Measurements from ENCODE around the gene DGKQ. TPM values are rescaled to one million over a fixed set of nuclear protein-coding genes. Genes with fewer than 3 reads are reported as not detected.

Gene DGKQ
- total RNA-seq, 1 experiment from 2014 or later: 14.2 TPM

GRCh38 chr4:985123-985830 is 11.9 kb upstream of the DGKQ start:
- no TSS peak for BruUV-seq (replicated peaks)
- ATAC-seq: peak; percentile 65
- Histone ChIP-seq H3K4me3 (ENCODE audit: low read length) (peak overlapping the region; percentile 67), H3K27ac (ENCODE audit: low read length) (no peak overlapping the region), H3K9ac (ENCODE audit: low read length) (peak overlapping the region; percentile 29), H3K9me2 (replicated peaks; ENCODE audit: low read length) (no peaks in the 10 kb centered on the region), H3K36me3 (ENCODE audit: low read depth, low read length) (no peaks in the 10 kb centered on the region), H3K4me1 (ENCODE audit: insufficient read depth, low read length) (peaks cover 22% of the 10 kb centered on the region; the same call in 1 of the 2 replicates), H3K79me2 (ENCODE audit: low read length) (peaks cover 5% of the 10 kb centered on the region; the same call in 1 of the 2 replicates), H3K27me3 (ENCODE audit: low read length) (no peaks in the 10 kb centered on the region), H2AFZ (ENCODE audit: low read length) (peak overlapping the region; percentile 93), H4K20me1 (ENCODE audit: low read length) (no peaks in the 10 kb centered on the region), H3F3A (ENCODE audit: low read length, unreplicated experiment) (no peaks in the 10 kb centered on the region), H3K9me3 (ENCODE audit: low read length) (no peaks in the 10 kb centered on the region), H3K4me2 (ENCODE audit: low read length) (peak overlapping the region; percentile 94)
- intact Hi-C loops (cut with micrococcal nuclease): no loop called here
- ChIA-PET POLR2A (ENCODE audit: unreplicated experiment) (no interaction called here), CTCF (no interaction called here)
- DNase-seq: peak; percentile 64
- no peak for TF ChIP-seq EZH2 (IDR thresholded peaks at IDR 0.05; ENCODE audit: low read length, unreplicated experiment)
- no peak for TF ChIP-seq EZH2phosphoT487 (IDR thresholded peaks at IDR 0.05; ENCODE audit: borderline replicate concordance, low read length)
- TF ChIP-seq, protein P1, sequence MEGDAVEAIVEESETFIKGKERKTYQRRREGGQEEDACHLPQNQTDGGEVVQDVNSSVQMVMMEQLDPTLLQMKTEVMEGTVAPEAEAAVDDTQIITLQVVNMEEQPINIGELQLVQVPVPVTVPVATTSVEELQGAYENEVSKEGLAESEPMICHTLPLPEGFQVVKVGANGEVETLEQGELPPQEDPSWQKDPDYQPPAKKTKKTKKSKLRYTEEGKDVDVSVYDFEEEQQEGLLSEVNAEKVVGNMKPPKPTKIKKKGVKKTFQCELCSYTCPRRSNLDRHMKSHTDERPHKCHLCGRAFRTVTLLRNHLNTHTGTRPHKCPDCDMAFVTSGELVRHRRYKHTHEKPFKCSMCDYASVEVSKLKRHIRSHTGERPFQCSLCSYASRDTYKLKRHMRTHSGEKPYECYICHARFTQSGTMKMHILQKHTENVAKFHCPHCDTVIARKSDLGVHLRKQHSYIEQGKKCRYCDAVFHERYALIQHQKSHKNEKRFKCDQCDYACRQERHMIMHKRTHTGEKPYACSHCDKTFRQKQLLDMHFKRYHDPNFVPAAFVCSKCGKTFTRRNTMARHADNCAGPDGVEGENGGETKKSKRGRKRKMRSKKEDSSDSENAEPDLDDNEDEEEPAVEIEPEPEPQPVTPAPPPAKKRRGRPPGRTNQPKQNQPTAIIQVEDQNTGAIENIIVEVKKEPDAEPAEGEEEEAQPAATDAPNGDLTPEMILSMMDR (conservative IDR thresholded peaks at IDR 0.05; ENCODE audit: low read depth, low read length): no peak

- no peak overlapping the region for H3K27ac ChIP-seq (ENCODE audit: low read length)
- peak overlapping the region; percentile 94 for H3K4me2 ChIP-seq (ENCODE audit: low read length)
- no peaks in the 10 kb centered on the region for H3K27me3 ChIP-seq (ENCODE audit: low read length)
- peaks cover 5% of the 10 kb centered on the region; the same call in 1 of the 2 replicates for H3K79me2 ChIP-seq (ENCODE audit: low read length)
- intact Hi-C loops (cut with micrococcal nuclease): no loop called here
- H3K9me3 ChIP-seq (ENCODE audit: low read length): no peaks in the 10 kb centered on the region
- H3F3A ChIP-seq (ENCODE audit: low read length, unreplicated experiment): no peaks in the 10 kb centered on the region
- H2AFZ ChIP-seq (ENCODE audit: low read length): peak overlapping the region; percentile 93
- POLR2A ChIA-PET (ENCODE audit: unreplicated experiment): no interaction called here
- no peak for ATAC-seq
- H3K4me3 ChIP-seq (ENCODE audit: low read length): peak overlapping the region; percentile 67
- no peaks in the 10 kb centered on the region for H4K20me1 ChIP-seq (ENCODE audit: low read length)
- BruUV-seq (replicated peaks): no TSS peak
- peaks cover 22% of the 10 kb centered on the region; the same call in 1 of the 2 replicates for H3K4me1 ChIP-seq (ENCODE audit: insufficient read depth, low read length)
- DNase-seq: no peak
- CTCF ChIA-PET: no interaction called here
- no peaks in the 10 kb centered on the region for H3K9me2 ChIP-seq (replicated peaks; ENCODE audit: low read length)
- TF ChIP-seq EZH2phosphoT487 (IDR thresholded peaks at IDR 0.05; ENCODE audit: borderline replicate concordance, low read length) (no peak), EZH2 (IDR thresholded peaks at IDR 0.05; ENCODE audit: low read length, unreplicated experiment) (no peak)
- TF ChIP-seq, protein P1 (conservative IDR thresholded peaks at IDR 0.05; ENCODE audit: low read depth, low read length): no peak
- H3K9ac ChIP-seq (ENCODE audit: low read length): peak overlapping the region; percentile 29
- H3K36me3 ChIP-seq (ENCODE audit: low read depth, low read length): no peaks in the 10 kb centered on the region
Measured at GRCh38 chr4:984336-985054, 11.1 kb upstream of the DGKQ start.

- ChIA-PET CTCF (no interaction called here), POLR2A (ENCODE audit: unreplicated experiment) (no interaction called here)
- Histone ChIP-seq H3K27me3 (ENCODE audit: low read length) (no peaks in the 10 kb centered on the region), H3K9ac (ENCODE audit: low read length) (no peak overlapping the region), H3K9me3 (ENCODE audit: low read length) (no peaks in the 10 kb centered on the region), H3K4me2 (ENCODE audit: low read length) (no peak overlapping the region), H3K27ac (ENCODE audit: low read length) (no peak overlapping the region), H3K4me1 (ENCODE audit: insufficient read depth, low read length) (peaks cover 15% of the 10 kb centered on the region; the same call in 1 of the 2 replicates), H3K79me2 (ENCODE audit: low read length) (no peaks in the 10 kb centered on the region), H3K36me3 (ENCODE audit: low read depth, low read length) (no peaks in the 10 kb centered on the region), H3K9me2 (replicated peaks; ENCODE audit: low read length) (no peaks in the 10 kb centered on the region), H4K20me1 (ENCODE audit: low read length) (no peaks in the 10 kb centered on the region), H2AFZ (ENCODE audit: low read length) (no peak overlapping the region), H3F3A (ENCODE audit: low read length, unreplicated experiment) (no peaks in the 10 kb centered on the region), H3K4me3 (ENCODE audit: low read length) (no peak overlapping the region)
- TF ChIP-seq EZH2phosphoT487 (IDR thresholded peaks at IDR 0.05; ENCODE audit: borderline replicate concordance, low read length): no peak
- TF ChIP-seq, protein P1 (conservative IDR thresholded peaks at IDR 0.05; ENCODE audit: low read depth, low read length): no peak
- TF ChIP-seq EZH2 (IDR thresholded peaks at IDR 0.05; ENCODE audit: low read length, unreplicated experiment): no peak
- DNase-seq (no peak), ATAC-seq (no peak)
- BruUV-seq (replicated peaks): no TSS peak
- intact Hi-C loops (cut with micrococcal nuclease): no loop called here
Measured at GRCh38 chr4:982814-983213, 9.4 kb upstream of the DGKQ start.

Measured in PC-3 (cell line).